ENCODE measurements around the gene ATOSB.
"Not testable (repeated sequence)": the region's sequence is repeated elsewhere in the genome, so short reads cannot be mapped to it uniquely, and the experiment has no call there.

- not testable (repeated sequence) for TF ChIP-seq CTCF, POLR2A, EP300 (IDR thresholded peaks at IDR 0.05)
Measured at GRCh38 chr9:35157836-35158235, 42.2 kb upstream of the ATOSB start.

All from ovary (tissue), 3 donors.